Activated naive CD4-positive, alpha-beta T cell treated with anti-CD3 and anti-CD28 coated beads, Interleukin-2, amount 50 U/mL, for 16 hours (primary cell): ENCODE results near the gene INPP5A.
"Not testable (repeated sequence)": the region's sequence is repeated elsewhere in the genome, so short reads cannot be mapped to it uniquely, and the experiment has no call there.

Experiments
- DNase-seq: peaks from one replicate; pipeline ENCODE4 v3.0.0-alpha.2; 2020

The INPP5A gene, protein sequence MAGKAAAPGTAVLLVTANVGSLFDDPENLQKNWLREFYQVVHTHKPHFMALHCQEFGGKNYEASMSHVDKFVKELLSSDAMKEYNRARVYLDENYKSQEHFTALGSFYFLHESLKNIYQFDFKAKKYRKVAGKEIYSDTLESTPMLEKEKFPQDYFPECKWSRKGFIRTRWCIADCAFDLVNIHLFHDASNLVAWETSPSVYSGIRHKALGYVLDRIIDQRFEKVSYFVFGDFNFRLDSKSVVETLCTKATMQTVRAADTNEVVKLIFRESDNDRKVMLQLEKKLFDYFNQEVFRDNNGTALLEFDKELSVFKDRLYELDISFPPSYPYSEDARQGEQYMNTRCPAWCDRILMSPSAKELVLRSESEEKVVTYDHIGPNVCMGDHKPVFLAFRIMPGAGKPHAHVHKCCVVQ

DNA sequence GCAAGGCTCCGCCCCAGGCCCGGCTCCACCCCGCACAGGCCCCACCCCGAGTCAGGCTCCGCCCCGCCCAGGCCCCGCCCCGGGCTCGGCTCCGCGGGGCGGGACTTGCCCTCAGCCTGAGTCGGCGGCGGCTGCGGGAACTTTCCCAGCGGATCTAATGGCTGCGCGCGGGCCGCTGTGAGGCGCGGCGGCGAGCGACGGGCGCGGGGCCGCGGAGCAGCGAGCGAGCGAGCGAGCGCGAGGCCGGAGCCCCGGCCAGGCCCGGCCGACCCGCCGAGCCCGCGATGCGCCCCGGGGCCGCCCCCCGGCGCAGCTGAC is at the start of gene INPP5A:
Gene INPP5A, plus strand, starts transcription at position 104 of the 318 bp plus-strand sequence. CDS start 310 bp downstream, outside the sequence.
- DNase-seq = no peak

DNA sequence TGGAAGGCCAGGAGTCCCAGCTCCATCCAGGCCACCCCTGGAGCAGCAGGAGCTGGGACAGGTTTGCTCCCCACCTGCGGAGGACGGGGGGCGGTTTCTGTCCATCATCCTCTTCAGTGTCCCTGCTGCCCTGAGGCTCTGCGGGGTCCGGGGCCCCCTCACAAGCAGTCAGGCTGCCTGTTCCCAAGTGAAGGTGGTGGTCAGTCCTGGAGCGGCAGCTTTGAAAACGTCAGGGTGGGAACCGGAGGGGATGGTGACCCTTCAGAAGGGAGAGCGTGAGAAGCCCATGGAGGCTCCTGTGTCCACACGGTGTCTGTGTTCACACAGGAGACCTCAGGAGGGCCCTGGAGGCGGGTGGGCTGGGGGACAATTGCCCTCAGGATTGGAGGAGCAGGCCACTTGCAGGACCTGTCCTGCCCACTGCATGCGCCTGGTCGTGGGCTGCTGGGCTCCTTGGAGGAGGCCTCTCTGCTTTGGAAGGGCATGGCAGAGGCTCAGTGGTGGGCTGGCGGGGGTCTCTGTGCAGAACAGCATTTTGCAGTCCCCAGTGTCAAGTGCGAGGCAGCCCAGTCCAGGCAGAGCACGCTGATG is 49.3 kb upstream of the INPP5A start:
- no peak for DNase-seq

DNA sequence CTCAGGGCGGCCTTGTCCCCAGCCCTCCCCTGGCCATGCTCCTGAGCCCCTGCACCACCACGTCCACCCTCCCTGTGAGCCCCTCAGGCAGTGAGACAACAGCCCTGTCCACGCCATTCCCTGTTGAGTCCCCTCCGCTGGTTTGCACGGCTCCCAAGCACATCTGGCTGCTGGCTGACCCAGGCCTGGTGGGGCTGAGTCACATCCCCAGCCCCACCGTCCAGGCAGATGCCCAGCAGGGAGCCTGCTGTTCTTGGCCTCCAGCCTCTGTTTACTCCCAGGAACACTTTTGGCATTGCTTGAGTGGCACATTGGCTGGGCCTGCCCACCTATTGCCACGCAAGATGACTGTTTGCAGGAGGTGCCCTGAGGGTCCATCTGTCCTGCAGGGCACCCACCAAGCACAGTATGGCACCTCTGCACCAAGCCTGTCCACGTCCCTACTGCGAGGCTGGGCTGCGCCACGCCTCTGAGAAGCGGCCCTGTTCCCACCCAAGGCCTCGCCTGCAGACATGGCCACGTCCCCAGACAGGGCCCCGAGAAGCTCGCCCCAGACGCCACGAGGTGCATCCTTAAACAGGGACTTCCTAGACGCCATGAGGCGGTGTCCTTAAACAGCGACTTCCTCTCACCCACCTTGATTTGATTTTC is 48.4 kb upstream of the INPP5A start:
- DNase-seq = no peak

DNA sequence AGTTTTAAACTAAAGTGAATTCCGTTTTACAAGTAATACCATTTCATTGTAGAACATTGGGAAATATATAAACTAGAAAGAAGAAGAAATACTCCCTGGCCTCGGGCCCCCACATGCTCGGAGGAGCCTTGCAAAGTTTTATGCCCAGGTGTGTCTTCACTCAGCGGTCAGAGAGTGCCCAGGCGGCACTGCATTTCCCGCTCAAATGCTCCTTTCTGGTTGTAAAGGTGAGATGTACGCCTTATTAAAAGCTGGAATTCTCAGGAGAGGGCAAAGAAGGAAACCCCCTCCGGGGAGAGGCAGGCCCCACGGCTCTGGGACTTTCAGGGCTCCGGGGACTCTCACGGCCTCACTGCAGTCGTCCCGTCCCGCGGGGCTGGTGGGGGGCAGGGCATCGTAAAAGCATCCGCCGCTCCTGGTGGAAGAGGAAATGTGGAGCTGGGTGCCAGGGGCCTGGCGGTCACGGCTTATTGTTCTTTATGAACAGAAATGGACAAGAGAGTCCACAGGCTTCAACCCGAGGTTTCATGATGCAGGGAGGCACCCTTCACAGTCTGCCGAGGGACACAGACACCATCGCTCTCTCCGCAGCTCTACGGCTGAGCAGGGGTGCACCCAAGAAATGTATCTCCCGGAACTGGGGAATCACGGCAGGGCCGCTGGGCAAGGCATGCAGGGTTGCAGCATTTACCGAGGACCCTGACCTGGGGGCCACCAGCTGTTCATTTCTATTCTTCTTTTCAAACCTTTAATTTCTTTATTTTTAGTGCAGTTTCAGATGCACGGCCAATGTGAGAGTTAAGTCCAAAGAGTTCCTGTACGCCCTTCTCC is 47.7 kb upstream of the INPP5A start:
- no peak for DNase-seq

DNA sequence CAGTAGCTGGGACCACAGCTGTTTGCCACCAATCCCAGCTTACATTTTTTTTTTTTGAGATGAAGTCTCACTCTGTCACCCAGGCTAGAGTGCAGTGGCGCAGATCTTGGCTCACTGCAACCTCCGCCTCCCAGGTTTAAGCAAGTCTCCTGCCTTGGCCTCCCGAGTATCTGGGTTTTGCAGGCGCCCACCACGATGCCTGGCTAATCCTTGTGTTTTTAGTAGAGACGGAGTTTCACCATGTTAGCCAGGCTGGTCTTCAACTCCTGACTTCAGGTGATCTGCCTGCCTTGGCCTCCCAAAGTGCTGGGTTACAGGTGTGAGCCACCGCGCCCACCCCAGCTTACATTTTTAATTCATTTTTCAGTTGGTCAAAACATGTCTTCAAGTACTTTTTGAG is 46.1 kb upstream of the INPP5A start:
- not testable (repeated sequence) for DNase-seq

DNA sequence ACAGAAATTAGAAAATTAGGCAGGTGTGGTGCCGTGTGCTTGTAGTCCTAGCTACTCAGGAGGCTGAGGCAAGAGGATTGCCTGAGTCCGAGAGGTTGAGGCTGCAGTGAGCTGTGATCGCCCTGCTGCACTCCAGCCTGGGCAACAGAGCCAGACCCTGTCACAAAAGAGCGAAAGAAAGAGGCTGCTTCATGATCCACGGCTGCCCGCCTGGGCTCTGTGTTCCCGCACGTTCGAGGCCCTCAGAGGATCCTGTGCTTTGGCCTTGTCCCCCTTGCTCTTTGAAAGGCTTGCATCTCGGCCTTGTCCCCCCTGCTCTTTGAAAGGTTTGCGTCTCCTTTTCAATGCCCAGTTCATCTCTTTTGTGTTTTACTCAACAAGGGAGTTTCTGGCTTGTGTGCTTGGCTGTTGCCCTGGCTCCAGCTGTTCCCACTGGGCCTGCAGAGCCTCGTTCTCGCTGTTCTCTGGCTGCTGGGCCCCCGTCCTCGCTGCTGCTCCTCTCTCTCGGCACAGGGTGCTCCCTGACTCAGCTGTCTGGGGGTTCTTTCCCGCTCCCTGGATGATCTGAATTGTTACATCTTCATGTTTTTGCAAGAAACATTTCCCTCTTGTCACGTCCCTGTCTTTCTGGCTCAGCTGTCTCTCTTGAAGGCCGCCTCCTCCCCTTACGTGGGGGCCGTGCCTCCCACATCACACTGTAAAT is 45.1 kb upstream of the INPP5A start:
- DNase-seq = no peak

DNA sequence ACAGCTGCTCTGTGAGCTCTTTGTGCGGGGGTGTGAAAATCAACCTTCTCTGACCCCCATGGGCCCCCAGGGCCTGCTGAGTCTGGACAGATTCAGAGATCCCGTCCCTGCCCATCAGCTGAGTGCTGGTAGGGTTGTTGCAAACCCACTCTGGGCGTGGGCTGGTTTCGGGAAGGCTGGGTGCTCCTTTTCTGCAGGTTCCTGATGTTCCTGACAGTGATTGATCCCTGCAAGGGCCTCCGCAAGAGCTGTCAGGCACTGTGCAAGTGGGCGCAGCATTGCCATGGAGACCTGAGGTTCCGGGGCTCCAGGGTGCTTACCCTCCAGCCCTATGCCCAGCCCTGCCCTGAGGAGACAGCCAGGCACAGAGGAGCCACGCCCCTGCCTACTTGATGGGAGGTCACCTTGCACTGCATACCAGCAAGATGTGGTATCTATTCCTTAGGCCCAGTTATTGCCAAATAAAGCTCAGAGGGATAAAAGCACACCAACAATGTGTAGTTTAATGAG is 44.3 kb upstream of the INPP5A start:
- DNase-seq = no peak

DNA sequence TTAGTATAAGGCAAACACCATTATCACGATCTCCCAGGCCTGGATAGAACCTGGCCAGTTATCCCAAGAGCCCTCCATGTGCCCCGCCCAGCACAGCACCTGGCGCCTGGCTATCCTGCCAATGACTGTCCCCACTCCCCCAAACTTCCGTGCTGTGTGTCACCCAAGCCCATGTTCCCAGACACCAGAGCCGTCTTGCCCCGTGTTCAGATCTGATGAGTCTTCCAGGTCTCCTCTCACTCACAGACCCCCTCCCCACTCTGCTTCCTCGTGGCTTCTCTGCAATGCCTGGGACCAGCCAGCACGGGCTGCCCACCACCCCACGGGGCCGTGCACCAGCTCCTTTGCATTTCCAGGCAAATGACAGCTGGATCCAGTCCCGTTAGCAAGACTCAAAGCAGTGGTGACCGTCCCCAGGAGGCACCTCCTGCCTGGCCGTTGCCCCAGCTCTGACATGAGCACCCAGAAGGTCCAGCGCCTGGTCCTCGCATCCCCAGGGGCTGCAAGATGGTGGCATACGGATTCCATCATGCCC is 43.8 kb upstream of the INPP5A start:
- DNase-seq = no peak

DNA sequence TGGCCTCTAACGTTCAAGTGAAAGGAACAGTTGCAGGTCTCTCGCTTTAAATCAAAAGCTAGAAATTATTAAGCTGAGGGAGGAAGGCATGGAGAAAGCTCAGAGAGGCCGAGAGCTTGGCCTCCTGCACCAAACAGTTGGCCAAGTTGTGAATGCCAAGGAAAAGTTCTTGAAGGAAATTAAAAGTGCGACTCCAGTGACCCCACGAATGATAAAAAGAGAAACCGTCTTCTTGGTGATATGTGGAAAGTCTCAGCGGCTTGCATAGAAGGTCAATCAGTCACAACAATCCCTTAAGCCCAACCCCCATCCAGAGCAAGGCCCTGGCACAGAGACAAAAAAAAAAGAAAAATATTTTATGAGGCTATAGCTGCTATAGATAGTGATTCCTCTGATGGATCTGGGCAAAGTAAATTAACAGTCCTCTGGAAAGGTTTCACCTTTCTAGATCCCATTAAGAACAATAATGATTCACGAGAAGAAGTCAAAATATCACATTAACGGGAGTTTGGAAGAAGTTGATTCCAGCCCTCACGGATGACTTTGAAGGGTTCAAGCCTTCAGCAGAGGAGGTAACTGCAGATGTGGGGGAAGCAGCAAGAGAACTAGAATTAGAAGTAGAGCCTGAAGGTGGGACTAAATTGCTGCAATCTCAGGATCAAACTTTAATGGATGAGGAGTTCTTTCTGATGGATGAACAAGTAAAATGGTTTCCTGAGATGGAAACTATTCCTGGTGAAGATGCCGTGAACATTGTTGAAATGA is 42.5 kb upstream of the INPP5A start:
- DNase-seq = no peak

DNA sequence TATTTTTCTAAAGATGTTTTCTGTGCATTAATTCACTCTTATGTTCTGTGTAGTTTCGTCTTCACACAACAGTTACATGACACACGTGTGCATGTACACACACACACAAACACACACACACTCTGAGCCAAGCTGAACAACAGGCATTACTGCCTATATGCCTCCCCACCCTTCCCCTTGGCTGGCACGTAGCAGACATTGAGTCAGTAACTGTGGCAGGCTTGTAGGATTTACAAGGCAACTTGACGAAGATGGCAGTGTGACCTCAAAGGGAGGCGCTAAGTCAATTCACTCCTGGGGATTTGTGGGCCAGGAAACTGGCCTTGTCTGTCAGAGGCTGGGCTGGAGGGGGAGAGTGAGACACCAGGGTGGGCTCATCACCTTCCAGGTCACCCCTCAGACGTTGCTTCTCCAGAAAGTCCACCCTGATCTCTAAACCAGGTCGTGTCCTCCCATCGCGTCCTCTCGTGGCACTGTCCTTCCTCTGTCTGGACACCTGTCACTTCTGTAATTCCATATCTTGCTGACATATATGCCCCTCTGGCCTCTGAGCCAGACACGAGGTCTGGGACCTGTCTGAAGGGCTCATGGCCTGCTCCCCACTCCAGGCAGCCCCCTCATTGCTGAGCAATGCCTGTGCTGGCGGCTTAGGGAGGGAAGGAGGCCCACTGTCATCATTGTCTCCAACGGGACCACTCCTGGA is 41.1 kb upstream of the INPP5A start:
- DNase-seq = no peak

DNA sequence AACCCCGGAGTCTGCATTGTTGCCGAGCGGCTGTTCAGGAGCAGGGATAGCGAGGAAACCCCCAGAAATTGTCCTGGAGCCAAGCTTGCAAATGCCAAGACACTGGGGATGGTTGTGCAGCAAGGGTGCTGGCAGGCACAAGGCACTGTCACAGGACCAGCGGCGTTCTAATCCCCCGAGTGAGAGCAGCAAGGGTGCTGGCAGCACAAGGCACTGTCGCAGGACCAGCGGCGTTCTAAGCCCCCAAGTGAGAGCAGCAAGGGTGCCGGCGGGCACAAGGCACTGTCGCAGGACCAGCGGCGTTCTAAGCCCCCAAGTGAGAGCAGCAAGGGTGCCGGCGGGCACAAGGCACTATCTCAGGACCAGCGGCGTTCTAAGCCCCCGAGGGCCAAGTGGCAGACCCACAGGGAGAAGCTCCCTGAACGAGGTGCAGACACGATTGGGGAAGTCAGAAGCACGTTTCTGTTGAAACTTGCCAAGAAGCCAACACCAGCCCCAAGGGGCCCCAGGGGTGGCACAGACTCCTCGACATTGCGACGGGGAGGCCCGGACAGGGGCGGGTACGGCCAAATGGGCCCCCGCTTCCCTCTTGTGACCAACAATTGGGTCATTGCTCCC is 40.4 kb upstream of the INPP5A start:
- DNase-seq = no peak

DNA sequence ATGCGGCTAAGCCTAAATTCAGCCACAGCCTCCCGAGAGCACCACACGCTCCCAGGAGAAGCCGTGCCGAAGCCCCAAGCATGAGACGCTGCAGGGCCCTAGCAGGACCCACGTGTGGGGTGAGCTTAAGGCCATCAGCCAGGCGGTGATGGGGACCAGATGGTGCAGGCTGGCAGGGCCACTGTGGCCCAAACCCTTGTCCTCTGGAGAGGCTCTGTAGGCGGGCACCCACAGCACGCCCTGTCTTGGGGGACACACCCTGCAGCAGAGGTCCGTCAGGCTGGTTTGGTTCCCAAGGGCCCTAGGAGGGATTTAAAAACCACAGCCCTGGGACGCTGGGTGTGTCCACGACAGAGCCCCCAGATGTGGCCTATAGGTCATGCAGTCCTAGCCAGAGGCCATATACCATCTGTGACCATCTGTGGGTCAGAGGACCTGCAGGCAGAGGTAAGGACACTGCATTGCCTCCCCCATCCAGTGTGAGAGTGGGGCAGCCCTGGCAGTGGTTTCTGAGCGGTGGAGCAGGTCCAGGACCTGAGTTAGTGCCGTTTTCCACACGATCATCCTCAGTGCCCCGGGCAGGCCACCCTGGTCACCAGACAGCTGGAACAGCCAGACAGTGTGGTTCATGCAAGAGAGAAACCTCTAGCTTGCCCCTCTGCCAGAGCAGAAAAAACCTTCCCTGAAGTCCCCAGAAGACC is 39.6 kb upstream of the INPP5A start:
- DNase-seq = no peak

DNA sequence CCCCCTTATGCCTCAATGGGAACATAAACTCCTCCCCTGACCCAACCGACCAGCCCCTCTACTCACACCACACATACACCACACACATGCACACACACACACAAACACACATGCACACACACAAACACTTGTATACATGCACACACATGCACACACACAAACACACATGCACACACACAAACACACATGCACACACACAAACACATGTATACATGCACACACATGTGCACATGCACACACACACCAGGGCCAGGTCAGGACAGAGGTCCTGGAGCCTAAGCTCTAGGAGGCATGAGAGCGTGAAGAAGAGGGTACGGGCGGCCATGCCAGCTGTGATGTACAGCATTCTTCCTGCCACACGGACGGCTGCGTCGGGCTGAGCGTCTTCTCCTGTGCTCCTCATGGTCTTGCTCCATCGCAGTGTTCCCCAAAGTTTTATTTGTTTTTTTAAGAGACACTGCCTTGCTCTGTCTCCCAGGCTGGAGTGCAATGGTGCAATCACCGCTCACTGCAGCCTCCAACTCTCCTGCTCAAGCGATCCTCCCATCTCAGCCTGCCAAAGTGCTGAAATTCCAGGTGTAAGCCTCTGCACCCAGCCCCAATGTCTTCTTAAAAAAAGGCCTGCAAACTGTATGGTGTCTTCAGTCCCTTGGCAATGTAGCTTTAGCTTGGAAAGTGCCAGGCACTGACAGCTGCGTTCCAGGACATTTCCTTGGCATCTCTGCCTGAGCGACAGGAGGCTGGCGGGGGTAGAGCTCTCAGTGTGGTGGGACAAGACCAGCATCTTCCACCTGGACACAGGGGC is 38.8 kb upstream of the INPP5A start:
- DNase-seq = no peak

DNA sequence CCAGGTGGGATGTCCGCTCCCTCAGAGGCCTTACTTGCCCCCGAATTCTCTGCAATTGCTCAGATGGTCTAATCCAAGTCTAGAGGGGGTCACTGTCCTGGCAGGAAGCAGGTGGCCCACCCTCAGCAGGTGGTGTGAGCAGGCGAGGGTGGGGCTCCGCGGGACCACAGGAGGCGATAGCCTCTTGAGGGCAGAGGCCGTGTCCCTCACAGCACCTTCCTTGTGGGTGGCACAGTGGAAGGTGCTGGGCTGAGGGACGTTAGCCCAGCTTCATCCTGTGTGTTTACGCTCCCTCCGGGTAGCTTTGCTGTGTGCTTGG is 38.3 kb upstream of the INPP5A start:
- DNase-seq = no peak

DNA sequence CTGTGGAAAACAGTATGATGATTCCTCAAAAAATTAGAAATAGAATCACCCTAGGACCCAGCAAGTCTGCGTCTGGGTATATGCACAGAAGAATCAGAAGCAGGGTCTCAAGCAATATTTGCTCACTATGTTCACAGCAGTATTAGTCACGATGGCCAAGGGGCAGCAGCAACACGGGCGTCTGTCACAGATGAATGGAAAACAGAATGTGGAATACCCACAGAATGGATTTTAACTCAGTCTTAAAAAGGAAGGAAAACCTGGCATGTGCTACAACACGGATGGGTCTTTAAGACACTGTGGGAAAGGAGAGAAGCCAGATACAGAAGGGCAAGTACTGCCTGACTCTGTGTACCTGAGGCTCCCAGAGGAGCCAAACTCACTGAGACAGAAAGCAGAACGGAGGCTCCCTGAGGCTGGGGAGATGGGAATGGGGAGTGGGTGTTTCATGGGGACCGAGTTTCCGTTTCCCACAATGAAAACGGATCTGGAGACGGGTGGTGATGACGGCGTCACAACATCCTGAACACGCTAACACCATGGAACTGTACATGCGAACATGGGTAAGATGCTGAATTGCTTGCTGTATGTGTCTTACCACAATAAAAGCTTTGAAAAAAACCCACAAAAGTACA is 36.7 kb upstream of the INPP5A start:
- no peak for DNase-seq

DNA sequence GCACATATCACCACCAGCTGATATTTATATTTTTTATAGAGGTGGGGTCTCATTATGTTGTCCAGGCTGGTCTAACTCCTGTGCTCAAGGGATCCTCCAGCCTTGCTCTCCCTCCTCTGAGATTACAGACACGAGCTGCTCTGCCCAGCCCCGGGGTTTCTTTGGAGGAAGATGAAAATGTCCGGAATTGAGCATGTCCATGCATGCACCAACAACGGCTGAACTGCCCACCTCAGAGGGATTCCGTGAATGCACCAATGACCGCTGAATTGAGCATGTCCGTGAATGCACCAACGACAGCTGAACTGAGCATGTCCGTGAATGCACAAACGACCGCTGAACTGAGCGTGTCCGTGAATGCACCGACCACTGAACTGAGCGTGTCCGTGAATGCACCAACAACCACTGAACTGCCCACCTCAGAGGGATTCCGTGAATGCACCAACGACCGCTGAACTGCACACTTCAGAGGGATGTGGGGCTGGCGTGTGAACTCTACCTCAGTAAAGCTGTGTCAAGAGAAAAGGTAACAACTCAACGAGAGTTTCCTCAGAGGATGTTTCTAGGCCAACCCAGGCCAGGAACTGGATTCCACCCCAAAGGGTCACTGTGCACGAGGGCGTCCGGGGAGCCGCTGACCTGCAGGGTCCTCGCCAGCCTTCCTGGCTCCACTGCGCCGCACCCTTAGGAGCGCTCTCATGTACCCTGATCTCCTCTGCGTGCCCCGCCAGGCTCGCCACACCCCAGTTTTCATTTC is 34.9 kb upstream of the INPP5A start:
- DNase-seq = no peak

DNA sequence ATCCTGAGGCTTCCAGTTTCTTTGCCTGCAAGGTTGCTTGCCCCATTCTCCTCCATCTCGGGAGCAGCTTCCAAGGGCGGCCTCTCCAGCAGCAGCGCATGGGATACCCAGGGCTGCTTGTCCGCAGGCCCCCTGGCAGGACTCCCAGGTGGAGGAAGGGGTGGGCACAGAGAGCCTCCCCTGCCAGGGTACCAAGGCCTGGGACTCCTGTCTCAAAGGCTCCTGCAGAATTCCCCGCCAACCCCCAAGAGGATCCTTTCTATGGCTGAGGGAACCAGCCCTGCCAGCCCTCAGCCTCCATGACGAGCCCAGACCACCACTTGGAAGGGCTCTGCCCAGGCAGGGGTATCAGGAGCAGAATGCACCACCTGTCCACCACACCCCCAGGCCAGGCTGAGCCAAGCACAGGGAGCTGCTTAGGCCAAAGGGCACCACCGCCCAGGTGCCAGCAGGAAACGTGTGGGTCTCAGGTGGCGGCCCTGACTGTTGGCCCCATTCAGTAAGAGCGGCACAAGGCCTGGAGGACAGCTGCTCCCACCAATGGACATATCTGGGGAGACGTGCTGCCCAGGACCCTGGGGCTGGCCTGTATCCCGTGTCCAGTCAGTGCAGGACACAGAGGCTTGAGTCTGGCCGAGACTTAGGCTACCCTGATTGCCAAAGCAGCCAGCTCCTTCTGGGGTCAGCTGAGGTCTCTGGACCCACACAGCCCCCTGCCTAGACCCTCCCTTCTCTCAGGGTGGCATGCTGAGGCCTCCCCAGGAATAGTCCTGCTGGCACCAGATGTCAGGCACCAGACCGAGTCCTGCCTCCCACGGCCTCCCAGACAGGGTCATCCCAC is 33.8 kb upstream of the INPP5A start:
- no peak for DNase-seq
